Nephron progenitor cell (in vitro differentiated cells): ENCODE measurements around the gene RIPPLY3.

Experiments used
- DNase-seq: peaks from one replicate; pipeline ENCODE4 v3.0.0; 2021
- H3K27ac Mint-ChIP-seq: 2 replicates; pipeline ENCODE4 v1.8.0; 2021; ENCODE audit warnings: mild to moderate bottlenecking, moderate library complexity, mixed read lengths
- H3K27me3 Mint-ChIP-seq: 2 replicates; pipeline ENCODE4 v1.8.0; 2021; ENCODE audit warnings: mild to moderate bottlenecking, low read depth, mixed read lengths; ENCODE audit not compliant: poor library complexity
- H3K36me3 Mint-ChIP-seq: 2 replicates; pipeline ENCODE4 v1.8.0; 2021; ENCODE audit warnings: low read depth, mixed read lengths
- H3K4me1 Mint-ChIP-seq: 2 replicates; pipeline ENCODE4 v1.8.0; 2021; ENCODE audit warnings: mixed read lengths
- H3K4me3 Mint-ChIP-seq: 2 replicates; pipeline ENCODE4 v1.8.0; 2021; ENCODE audit warnings: mild to moderate bottlenecking, moderate library complexity, mixed read lengths
- H3K9me3 Mint-ChIP-seq: 2 replicates; pipeline ENCODE4 v1.8.0; 2021; ENCODE audit warnings: mild to moderate bottlenecking, moderate library complexity, mixed read lengths
- TF ChIP-seq, protein P1 (sequence below): fragments of 200-600 bp; sonication (generic); IDR thresholded peaks from 2 replicates; pipeline ENCODE4 v1.5.0; 2021; ENCODE audit warnings: antibody characterized with exemption

RIPPLY3 gene

DNA sequence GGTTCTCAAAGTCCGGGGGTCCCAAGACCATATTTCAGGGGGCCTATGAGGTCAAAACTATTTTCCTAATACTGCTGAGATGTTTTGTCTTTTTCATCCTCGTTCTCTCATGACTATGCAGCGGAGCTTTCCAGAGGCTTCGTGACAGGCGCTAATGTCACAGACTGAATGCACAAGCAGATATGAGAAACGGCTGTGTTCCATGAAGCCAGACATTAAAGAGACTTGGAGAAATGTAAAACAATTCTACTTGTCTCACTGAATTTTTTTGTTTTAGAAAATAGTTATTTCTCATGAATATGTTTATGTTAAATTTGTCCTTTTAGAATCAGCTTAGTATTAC, 56.1 kb downstream of the RIPPLY3 start:
- Mint-ChIP-seq H3K27me3 (no peaks in the 10 kb centered on the region), H3K36me3 (peaks cover 31% of the 10 kb centered on the region), H3K27ac (no peak overlapping the region), H3K4me3 (no peak overlapping the region), H3K4me1 (peaks cover 62% of the 10 kb centered on the region), H3K9me3 (no peaks in the 10 kb centered on the region)
- TF ChIP-seq, protein P1, sequence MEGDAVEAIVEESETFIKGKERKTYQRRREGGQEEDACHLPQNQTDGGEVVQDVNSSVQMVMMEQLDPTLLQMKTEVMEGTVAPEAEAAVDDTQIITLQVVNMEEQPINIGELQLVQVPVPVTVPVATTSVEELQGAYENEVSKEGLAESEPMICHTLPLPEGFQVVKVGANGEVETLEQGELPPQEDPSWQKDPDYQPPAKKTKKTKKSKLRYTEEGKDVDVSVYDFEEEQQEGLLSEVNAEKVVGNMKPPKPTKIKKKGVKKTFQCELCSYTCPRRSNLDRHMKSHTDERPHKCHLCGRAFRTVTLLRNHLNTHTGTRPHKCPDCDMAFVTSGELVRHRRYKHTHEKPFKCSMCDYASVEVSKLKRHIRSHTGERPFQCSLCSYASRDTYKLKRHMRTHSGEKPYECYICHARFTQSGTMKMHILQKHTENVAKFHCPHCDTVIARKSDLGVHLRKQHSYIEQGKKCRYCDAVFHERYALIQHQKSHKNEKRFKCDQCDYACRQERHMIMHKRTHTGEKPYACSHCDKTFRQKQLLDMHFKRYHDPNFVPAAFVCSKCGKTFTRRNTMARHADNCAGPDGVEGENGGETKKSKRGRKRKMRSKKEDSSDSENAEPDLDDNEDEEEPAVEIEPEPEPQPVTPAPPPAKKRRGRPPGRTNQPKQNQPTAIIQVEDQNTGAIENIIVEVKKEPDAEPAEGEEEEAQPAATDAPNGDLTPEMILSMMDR = no peak
- DNase-seq = no peak

DNA sequence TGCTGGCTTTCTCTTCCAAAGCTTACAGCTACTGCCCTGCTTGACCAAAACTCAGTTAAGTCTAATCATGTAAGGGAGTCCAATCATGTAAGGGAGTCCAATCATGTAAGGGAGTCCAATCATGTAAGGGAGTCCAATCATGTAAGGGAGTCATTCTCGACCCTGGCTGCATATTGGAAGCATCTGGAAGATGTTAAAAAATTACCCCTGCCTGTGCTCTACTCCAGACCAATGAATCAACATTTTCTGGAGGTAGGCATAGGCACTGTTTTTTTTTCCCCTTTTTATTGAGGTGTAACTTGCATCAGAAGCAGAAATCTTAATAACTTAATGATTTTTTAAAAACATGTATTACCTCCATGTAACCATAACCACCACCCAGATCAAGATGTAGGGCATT, 56.9 kb downstream of the RIPPLY3 start:
- no peaks in the 10 kb centered on the region for H3K27me3 Mint-ChIP-seq
- H3K9me3 Mint-ChIP-seq = no peaks in the 10 kb centered on the region
- no peak for DNase-seq
- no peak overlapping the region for H3K27ac Mint-ChIP-seq
- no peak overlapping the region for H3K4me3 Mint-ChIP-seq
- H3K4me1 Mint-ChIP-seq = peaks cover 58% of the 10 kb centered on the region
- TF ChIP-seq, protein P1 = no peak
- H3K36me3 Mint-ChIP-seq = peaks cover 39% of the 10 kb centered on the region

DNA sequence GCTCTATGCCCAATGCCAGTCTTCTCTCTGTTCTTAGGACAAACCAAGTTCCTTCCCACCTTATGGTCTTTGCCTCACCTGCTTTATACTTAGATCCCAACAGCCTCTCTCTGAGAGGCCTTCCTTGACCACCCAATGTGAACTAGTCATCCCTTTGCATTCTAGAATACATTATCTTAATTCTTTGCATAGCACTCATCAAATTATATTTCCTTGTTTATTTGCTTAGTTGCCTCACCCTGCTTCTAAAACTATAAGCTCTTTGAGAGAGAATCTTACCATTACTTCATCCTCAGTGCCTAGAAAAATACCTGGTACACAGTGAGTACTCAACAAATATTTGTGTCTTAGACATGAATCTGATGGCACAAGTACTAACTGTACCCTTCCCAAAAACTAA, 58.3 kb downstream of the RIPPLY3 start:
- Mint-ChIP-seq H3K27ac (peak overlapping the region; percentile 70), H3K27me3 (no peaks in the 10 kb centered on the region), H3K36me3 (peaks cover 50% of the 10 kb centered on the region), H3K4me3 (no peak overlapping the region), H3K4me1 (peaks cover 50% of the 10 kb centered on the region), H3K9me3 (no peaks in the 10 kb centered on the region)
- TF ChIP-seq, protein P1 = no peak
- no peak for DNase-seq

DNA sequence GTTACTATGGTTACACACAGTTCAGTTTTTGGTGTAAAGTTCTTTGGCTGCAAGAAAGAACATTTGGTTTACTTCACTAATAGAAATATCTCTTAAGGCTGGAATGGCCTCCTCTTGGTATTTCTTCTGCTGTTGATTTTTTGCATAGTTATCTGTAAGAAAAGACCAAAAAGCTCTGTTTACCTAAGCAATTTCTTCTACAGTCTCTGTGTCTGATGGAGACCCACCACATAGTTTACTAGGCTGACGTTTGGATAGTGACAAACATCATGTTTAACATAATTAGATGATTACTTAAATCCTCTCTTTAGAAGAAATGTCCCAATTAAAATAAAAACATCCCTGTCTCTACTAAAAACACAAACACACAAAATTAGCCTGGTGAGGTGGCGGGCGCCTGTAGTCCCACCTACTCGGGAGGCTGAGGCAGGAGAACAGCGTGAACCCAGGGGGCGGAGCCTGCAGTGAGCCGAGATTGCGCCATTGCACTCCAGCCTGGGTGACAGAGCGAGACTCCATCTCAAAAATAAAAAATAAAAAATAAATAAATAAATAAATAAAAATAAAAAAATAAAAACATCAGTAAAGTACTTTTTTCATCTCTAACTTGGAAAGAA, 59.2 kb downstream of the RIPPLY3 start:
- peaks cover 50% of the 10 kb centered on the region for H3K4me1 Mint-ChIP-seq
- no peak overlapping the region for H3K4me3 Mint-ChIP-seq
- TF ChIP-seq, protein P1 = no peak
- H3K9me3 Mint-ChIP-seq = no peaks in the 10 kb centered on the region
- no peak for DNase-seq
- H3K27ac Mint-ChIP-seq = no peak overlapping the region
- H3K27me3 Mint-ChIP-seq = no peaks in the 10 kb centered on the region
- H3K36me3 Mint-ChIP-seq = peaks cover 57% of the 10 kb centered on the region
